BJ (cell line): ENCODE measurements around the gene ALOXE3. TPM values are rescaled to one million over a fixed set of nuclear protein-coding genes. Genes with fewer than 3 reads are reported as not detected.

Source experiments
- CTCF ChIA-PET: fragments of 350-600 bp; formaldehyde crosslinking; extraction: SDS; loops from one replicate; lab custom pipeline; 2021; ENCODE audit warnings: antibody characterized with exemption, inconsistent platforms; lab: Yijun Ruan, JAX
- POLR2A ChIA-PET: fragments of 300-600 bp; sonication (Branson Sonifier 250); formaldehyde crosslinking; extraction: SDS; loops from one replicate; lab custom pipeline; 2021; ENCODE audit warnings: antibody characterized with exemption; lab: Charles Lee
- DNase-seq: peaks from one replicate; pipeline ENCODE4 v3.0.0-alpha.2; 2011; ENCODE audit warnings: low read depth
- H3K27me3 ChIP-seq: 2 replicates; pipeline ENCODE4 v1.6.0; 2011; ENCODE audit warnings: low read length; ENCODE audit not compliant: control insufficient read depth, insufficient read depth
- H3K36me3 ChIP-seq: 2 replicates; pipeline ENCODE4 v1.5.1; 2011; ENCODE audit warnings: low read length; ENCODE audit not compliant: control insufficient read depth, insufficient read depth
- H3K4me3 ChIP-seq: 2 replicates; pipeline ENCODE4 v1.5.1; 2011; ENCODE audit warnings: low read depth, mild to moderate bottlenecking, control low read depth, low read length
- polyA plus RNA-seq: library from polyadenylated mRNA; depleted of rRNA; stranded (reverse); fragments of >200 nt; gene quantifications from 2 replicates; pipeline ENCODE4 v1.2.3, GENCODE V29; 2011
- TF ChIP-seq, protein P1 (sequence below): IDR thresholded peaks from 2 replicates; pipeline ENCODE4 v1.5.1; 2011; ENCODE audit warnings: low read depth, mild to moderate bottlenecking, control low read depth, inconsistent platforms, low read length, moderate library complexity; ENCODE audit not compliant: insufficient read depth

Gene ALOXE3
- polyA plus RNA-seq, 1 experiment: 0.10 TPM

GRCh38 chr17:8059131-8059530 lies 59.2 kb downstream of the ALOXE3 start:
- DNase-seq: no peak
- POLR2A ChIA-PET: no interaction called here
- Histone ChIP-seq H3K4me3 (no peak overlapping the region), H3K36me3 (no peaks in the 10 kb centered on the region), H3K27me3 (peaks cover 32% of the 10 kb centered on the region)
- CTCF ChIA-PET: interaction anchor here (0.8 to 4.7 kb wide), 17 partner anchors 11 to 234 kb away, joined by 3 to 72 read pairs (median 14); partner anchors contain the start of gene KDM6B
- TF ChIP-seq, protein P1, sequence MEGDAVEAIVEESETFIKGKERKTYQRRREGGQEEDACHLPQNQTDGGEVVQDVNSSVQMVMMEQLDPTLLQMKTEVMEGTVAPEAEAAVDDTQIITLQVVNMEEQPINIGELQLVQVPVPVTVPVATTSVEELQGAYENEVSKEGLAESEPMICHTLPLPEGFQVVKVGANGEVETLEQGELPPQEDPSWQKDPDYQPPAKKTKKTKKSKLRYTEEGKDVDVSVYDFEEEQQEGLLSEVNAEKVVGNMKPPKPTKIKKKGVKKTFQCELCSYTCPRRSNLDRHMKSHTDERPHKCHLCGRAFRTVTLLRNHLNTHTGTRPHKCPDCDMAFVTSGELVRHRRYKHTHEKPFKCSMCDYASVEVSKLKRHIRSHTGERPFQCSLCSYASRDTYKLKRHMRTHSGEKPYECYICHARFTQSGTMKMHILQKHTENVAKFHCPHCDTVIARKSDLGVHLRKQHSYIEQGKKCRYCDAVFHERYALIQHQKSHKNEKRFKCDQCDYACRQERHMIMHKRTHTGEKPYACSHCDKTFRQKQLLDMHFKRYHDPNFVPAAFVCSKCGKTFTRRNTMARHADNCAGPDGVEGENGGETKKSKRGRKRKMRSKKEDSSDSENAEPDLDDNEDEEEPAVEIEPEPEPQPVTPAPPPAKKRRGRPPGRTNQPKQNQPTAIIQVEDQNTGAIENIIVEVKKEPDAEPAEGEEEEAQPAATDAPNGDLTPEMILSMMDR: no peak

DNA sequence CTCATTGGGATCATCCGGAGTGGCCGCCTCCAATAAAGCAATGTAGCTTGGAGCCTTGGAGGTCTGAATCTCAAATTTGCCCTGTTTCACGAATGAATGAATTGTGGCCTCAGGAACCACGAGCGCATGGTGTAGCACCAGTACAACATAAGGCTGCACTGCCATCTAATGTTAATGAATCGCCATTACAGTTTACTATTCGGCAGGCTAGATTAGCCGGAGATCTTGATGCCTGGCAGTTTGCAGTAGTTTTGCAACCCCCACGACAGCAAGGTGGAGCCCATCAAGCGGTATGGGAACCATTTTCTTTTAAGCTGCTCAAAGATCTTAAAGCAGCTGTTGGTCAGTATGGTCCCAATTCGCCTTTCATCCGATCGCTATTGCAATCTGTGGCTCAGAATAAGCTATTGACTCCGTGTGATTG lies 60.6 kb downstream of the ALOXE3 start:
- Histone ChIP-seq H3K27me3 (peaks cover 23% of the 10 kb centered on the region), H3K36me3 (no peaks in the 10 kb centered on the region), H3K4me3 (no peak overlapping the region)
- peak; percentile 15 for DNase-seq
- ChIA-PET CTCF (interaction anchor here (0.6 to 4.7 kb wide), 55 partner anchors 11 to 371 kb away, joined by 3 to 33 read pairs (median 4); partner anchors contain the start of genes ALOX15B, CNTROB, KDM6B and TP53), POLR2A (no interaction called here)
- TF ChIP-seq, protein P1: peak; percentile 69

- POLR2A ChIA-PET: no interaction called here
- TF ChIP-seq, protein P1: no peak
- peaks cover 19% of the 10 kb centered on the region for H3K27me3 ChIP-seq
- CTCF ChIA-PET: interaction anchor here (0.7 to 4.7 kb wide), 48 partner anchors 10 to 370 kb away, joined by 3 to 33 read pairs (median 4); partner anchors contain the start of genes ALOX15B, CNTROB, KDM6B and TP53
- no peak overlapping the region for H3K4me3 ChIP-seq
- no peak for DNase-seq
- H3K36me3 ChIP-seq: no peaks in the 10 kb centered on the region
Measured at GRCh38 chr17:8056976-8057625, 61.2 kb downstream of the ALOXE3 start.

GRCh38 chr17:8056232-8056975 lies 61.9 kb downstream of the ALOXE3 start:
- H3K27me3 ChIP-seq: peaks cover 19% of the 10 kb centered on the region
- DNase-seq: no peak
- no peaks in the 10 kb centered on the region for H3K36me3 ChIP-seq
- no peak overlapping the region for H3K4me3 ChIP-seq
- TF ChIP-seq, protein P1: no peak
- POLR2A ChIA-PET: interaction anchor here (0.6 kb wide), 1 partner anchor 218 kb away, joined by 4 read pairs; no protein-coding TSS in a partner anchor
- CTCF ChIA-PET: interaction anchor here (0.6 to 4.7 kb wide), 26 partner anchors 9 to 370 kb away, joined by 3 to 33 read pairs (median 6); partner anchors contain the start of genes ALOX15B, CNTROB, TP53 and TRAPPC1

- peaks cover 19% of the 10 kb centered on the region for H3K27me3 ChIP-seq
- DNase-seq: no peak
- H3K4me3 ChIP-seq: no peak overlapping the region
- H3K36me3 ChIP-seq: no peaks in the 10 kb centered on the region
- TF ChIP-seq, protein P1: no peak
- ChIA-PET CTCF (interaction anchor here (0.6 to 4.7 kb wide), 14 partner anchors 14 to 312 kb away, joined by 3 to 33 read pairs (median 6); partner anchors contain the start of gene ALOX15B), POLR2A (interaction anchor here (0.6 kb wide), 1 partner anchor 217 kb away, joined by 4 read pairs; no protein-coding TSS in a partner anchor)
Measured at GRCh38 chr17:8055851-8056231, 62.5 kb downstream of the ALOXE3 start.
